ENCODE results near the gene FCMR.

DNA sequence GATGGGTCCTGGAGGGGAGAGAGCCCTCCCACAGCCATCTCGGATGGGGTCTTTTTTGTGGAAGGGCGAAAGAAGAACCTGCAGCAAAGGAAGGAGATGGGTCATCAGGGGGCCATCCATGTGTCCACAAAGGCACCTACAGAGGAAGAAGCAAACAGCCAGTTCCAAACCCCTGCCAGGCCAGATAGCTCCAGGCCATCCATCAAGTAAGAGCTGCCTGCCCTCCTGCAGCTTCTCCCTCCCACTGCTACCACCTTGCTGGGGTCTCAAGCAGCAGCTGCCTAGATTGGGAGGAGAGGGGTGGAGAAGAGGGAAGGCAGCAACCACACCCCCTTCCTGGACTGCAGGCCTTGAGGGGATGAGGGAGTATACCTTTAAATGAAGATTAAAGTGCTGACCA, 44.0 kb upstream of the FCMR start:
- TF ChIP-seq, protein P1, sequence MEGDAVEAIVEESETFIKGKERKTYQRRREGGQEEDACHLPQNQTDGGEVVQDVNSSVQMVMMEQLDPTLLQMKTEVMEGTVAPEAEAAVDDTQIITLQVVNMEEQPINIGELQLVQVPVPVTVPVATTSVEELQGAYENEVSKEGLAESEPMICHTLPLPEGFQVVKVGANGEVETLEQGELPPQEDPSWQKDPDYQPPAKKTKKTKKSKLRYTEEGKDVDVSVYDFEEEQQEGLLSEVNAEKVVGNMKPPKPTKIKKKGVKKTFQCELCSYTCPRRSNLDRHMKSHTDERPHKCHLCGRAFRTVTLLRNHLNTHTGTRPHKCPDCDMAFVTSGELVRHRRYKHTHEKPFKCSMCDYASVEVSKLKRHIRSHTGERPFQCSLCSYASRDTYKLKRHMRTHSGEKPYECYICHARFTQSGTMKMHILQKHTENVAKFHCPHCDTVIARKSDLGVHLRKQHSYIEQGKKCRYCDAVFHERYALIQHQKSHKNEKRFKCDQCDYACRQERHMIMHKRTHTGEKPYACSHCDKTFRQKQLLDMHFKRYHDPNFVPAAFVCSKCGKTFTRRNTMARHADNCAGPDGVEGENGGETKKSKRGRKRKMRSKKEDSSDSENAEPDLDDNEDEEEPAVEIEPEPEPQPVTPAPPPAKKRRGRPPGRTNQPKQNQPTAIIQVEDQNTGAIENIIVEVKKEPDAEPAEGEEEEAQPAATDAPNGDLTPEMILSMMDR (conservative IDR thresholded peaks at IDR 0.05; ENCODE audit: low read length), result no peak
- TF ChIP-seq EZH2phosphoT487 (IDR thresholded peaks at IDR 0.05; ENCODE audit: borderline replicate concordance), result no peak

Measured in Loucy (cell line).